K562 (cell line): ENCODE results near the gene BPIFB2.

ENCODE experiments used
- FOXM1 ChIP-seq, 2 experiments: fragments of 450-650 bp in 1 of 2; sonication (generic) in 1 of 2; formaldehyde crosslinking in 1 of 2; IDR thresholded peaks; 2 replicates each; pipeline versions ENCODE4 v1.6.1 to v1.9.0; 2017 to 2022; ENCODE audit warnings: low read depth in 2 of 2, mild to moderate bottlenecking in 2 of 2, missing genetic modification reagents in 1 of 2, moderate library complexity in 1 of 2
- GABPA ChIP-seq: fragments of 200-800 bp; sonication (Bioruptor generic); conservative IDR thresholded peaks from 2 replicates; pipeline ENCODE4 v1.6.1; 2016; ENCODE audit warnings: low read depth, missing genetic modification characterization, missing compliant biosample characterization
- NCOR1 ChIP-seq: fragments of 450-650 bp; IDR thresholded peaks from 2 replicates; pipeline ENCODE4 v1.6.1; 2016; ENCODE audit warnings: mild to moderate bottlenecking, moderate library complexity
- RNF2 ChIP-seq: sonication (generic); IDR thresholded peaks from 2 replicates; pipeline ENCODE4 v1.6.1; 2016
- SRSF9 ChIP-seq: fragments of 200-400 bp; formaldehyde crosslinking; IDR thresholded peaks from 2 replicates; pipeline ENCODE4 v1.6.1; 2017; ENCODE audit warnings: low read depth, low read length, borderline replicate concordance
- TARDBP ChIP-seq: fragments of 450-650 bp; IDR thresholded peaks from 2 replicates; pipeline ENCODE4 v1.6.1; 2016
- TFAP4 ChIP-seq: sonication (generic); formaldehyde crosslinking; IDR thresholded peaks from 2 replicates; pipeline ENCODE4 v1.8.0; 2022; ENCODE audit warnings: missing genetic modification reagents, mild to moderate bottlenecking, moderate library complexity, borderline replicate concordance
- ZFX ChIP-seq: sonication (generic); formaldehyde crosslinking; IDR thresholded peaks from 2 replicates; pipeline ENCODE4 v1.8.0; 2022; ENCODE audit warnings: mild to moderate bottlenecking, missing genetic modification reagents, moderate library complexity
- ZNF354B ChIP-seq: fragments of 250-450 bp; sonication (Bioruptor Pico); IDR thresholded peaks from 2 replicates; pipeline ENCODE4 v1.4.0; 2020
- TF ChIP-seq, protein P1 (sequence below), 3 experiments: IDR thresholded peaks in 2 of 3; conservative IDR thresholded peaks in 1 of 3; 2 replicates each; pipeline ENCODE4 v1.5.1; 2011 to 2012; ENCODE audit warnings: low read length in 3 of 3, mild to moderate bottlenecking in 3 of 3, control low read depth in 2 of 3, improper control_type of control experiment in 1 of 3, inconsistent platforms in 1 of 3, low read depth in 1 of 3, mixed read lengths in 1 of 3, moderate library complexity in 1 of 3; ENCODE audit not compliant: insufficient read depth in 2 of 3

- TF ChIP-seq ZNF354B (CRISPR knock-in tag) (no peak), SRSF9 (no peak), TFAP4 (CRISPR knock-in tag) (no peak), FOXM1 (IDR thresholded peaks at IDR 0.05; ENCODE audit: low read depth) (no peak), FOXM1 (CRISPR knock-in tag; IDR thresholded peaks at IDR 0.05; ENCODE audit: low read depth) (no peak), NCOR1 (no peak), TARDBP (no peak), RNF2 (no peak), GABPA (tag) (no peak), ZFX (CRISPR knock-in tag) (no peak)
- TF ChIP-seq, protein P1, sequence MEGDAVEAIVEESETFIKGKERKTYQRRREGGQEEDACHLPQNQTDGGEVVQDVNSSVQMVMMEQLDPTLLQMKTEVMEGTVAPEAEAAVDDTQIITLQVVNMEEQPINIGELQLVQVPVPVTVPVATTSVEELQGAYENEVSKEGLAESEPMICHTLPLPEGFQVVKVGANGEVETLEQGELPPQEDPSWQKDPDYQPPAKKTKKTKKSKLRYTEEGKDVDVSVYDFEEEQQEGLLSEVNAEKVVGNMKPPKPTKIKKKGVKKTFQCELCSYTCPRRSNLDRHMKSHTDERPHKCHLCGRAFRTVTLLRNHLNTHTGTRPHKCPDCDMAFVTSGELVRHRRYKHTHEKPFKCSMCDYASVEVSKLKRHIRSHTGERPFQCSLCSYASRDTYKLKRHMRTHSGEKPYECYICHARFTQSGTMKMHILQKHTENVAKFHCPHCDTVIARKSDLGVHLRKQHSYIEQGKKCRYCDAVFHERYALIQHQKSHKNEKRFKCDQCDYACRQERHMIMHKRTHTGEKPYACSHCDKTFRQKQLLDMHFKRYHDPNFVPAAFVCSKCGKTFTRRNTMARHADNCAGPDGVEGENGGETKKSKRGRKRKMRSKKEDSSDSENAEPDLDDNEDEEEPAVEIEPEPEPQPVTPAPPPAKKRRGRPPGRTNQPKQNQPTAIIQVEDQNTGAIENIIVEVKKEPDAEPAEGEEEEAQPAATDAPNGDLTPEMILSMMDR (IDR thresholded peaks at IDR 0.05 in 2 of 3, conservative IDR thresholded peaks at IDR 0.05 in 1 of 3; ENCODE audit: insufficient read depth in 2 of 3, low read depth in 1 of 3, low read length in 3 of 3): no peak
These were observed 18.7 kb downstream of the BPIFB2 start for GRCh38 chr20:33026072-33026778.
